GM23338 (cell line): Measurements from ENCODE around the gene EFCAB6. TPM values are rescaled to one million over a fixed set of nuclear protein-coding genes. Genes with fewer than 3 reads are reported as not detected.
A peak's percentile ranks its signal among the peaks of the same experiment; 100 is the strongest.

Experiments used
- ATAC-seq: fragments of 200-7000 bp; cut with Tn5 transposase; 3 replicates; pipeline ENCODE4 v1.9.1; 2020
- DNase-seq: peaks from one replicate; pipeline ENCODE4 v3.0.0-alpha.2; 2015; ENCODE audit warnings: low spot score
- H2AFZ ChIP-seq: fragments of 200-600 bp; sonication (generic); 2 replicates; pipeline ENCODE4 v1.8.0; 2016; ENCODE audit warnings: antibody characterized with exemption, mild to moderate bottlenecking, moderate library complexity
- H3F3A ChIP-seq: fragments of 200-600 bp; sonication (generic); replicated peaks from 2 replicates; pipeline ENCODE4 v1.8.0; 2017; ENCODE audit warnings: antibody characterized with exemption, mixed run types, low read depth
- H3K27ac ChIP-seq: fragments of 200-600 bp; sonication (generic); 2 replicates; pipeline ENCODE4 v1.6.1; 2016; ENCODE audit warnings: low read depth
- H3K27me3 ChIP-seq: fragments of 200-600 bp; sonication (generic); 2 replicates; pipeline ENCODE4 v1.8.0; 2016; ENCODE audit warnings: mild to moderate bottlenecking, mixed run types, moderate library complexity; ENCODE audit not compliant: insufficient read depth
- H3K36me3 ChIP-seq: fragments of 200-600 bp; sonication (generic); 2 replicates; pipeline ENCODE4 v1.8.0; 2016; ENCODE audit warnings: mild to moderate bottlenecking; ENCODE audit not compliant: insufficient read depth
- H3K4me1 ChIP-seq: fragments of 200-600 bp; sonication (generic); 2 replicates; pipeline ENCODE4 v1.8.0; 2016; ENCODE audit warnings: mild to moderate bottlenecking, moderate library complexity; ENCODE audit not compliant: insufficient read depth
- H3K4me2 ChIP-seq: fragments of 200-600 bp; sonication (generic); 2 replicates; pipeline ENCODE4 v1.7.1; 2017; ENCODE audit warnings: mixed run types
- H3K4me3 ChIP-seq: fragments of 200-600 bp; sonication (generic); 2 replicates; pipeline ENCODE4 v1.6.1; 2016; ENCODE audit warnings: mixed run types
- H3K79me2 ChIP-seq: fragments of 200-600 bp; sonication (generic); replicated peaks from 2 replicates; pipeline ENCODE4 v1.8.0; 2017; ENCODE audit warnings: mild to moderate bottlenecking; ENCODE audit not compliant: insufficient read depth
- H3K9me2 ChIP-seq: fragments of 200-600 bp; sonication (generic); 2 replicates; pipeline ENCODE4 v1.8.0; 2017; ENCODE audit not compliant: insufficient read depth
- H4K20me1 ChIP-seq: fragments of 200-600 bp; sonication (generic); replicated peaks from 2 replicates; pipeline ENCODE4 v1.8.0; 2017; ENCODE audit warnings: mild to moderate bottlenecking; ENCODE audit not compliant: insufficient read depth
- H3K27ac Mint-ChIP-seq: 2 replicates; pipeline ENCODE4 v1.8.0; 2020; ENCODE audit warnings: inconsistent platforms, mild to moderate bottlenecking, moderate library complexity, mixed read lengths
- H3K27me3 Mint-ChIP-seq: 3 replicates; pipeline ENCODE4 v1.8.0; 2022; ENCODE audit warnings: low read depth, mild to moderate bottlenecking, moderate library complexity, mixed read lengths, inconsistent platforms; ENCODE audit not compliant: insufficient read depth, poor library complexity
- H3K36me3 Mint-ChIP-seq: 3 replicates; pipeline ENCODE4 v1.8.0; 2021; ENCODE audit warnings: low read depth, mild to moderate bottlenecking, inconsistent platforms, moderate library complexity, mixed read lengths
- H3K4me1 Mint-ChIP-seq: 3 replicates; pipeline ENCODE4 v1.8.0; 2020; ENCODE audit warnings: mild to moderate bottlenecking, inconsistent platforms, mixed read lengths
- H3K4me3 Mint-ChIP-seq: 3 replicates; pipeline ENCODE4 v1.8.0; 2021; ENCODE audit warnings: moderate library complexity, mild to moderate bottlenecking, inconsistent platforms, mixed read lengths
- H3K9me3 Mint-ChIP-seq: 3 replicates; pipeline ENCODE4 v1.8.0; 2020; ENCODE audit warnings: moderate library complexity, mild to moderate bottlenecking, inconsistent platforms, mixed read lengths
- CTCF ChIP-seq, 2 experiments: fragments of 200-600 bp in 1 of 2; sonication (generic) in 1 of 2; conservative IDR thresholded peaks; 2 replicates each; pipeline versions ENCODE4 v1.5.1 to v1.6.1; 2016 to 2017; ENCODE audit warnings: antibody characterized with exemption in 2 of 2, low read depth in 2 of 2, mild to moderate bottlenecking in 2 of 2, moderate library complexity in 1 of 2
- ETS1 ChIP-seq: IDR thresholded peaks from 2 replicates; pipeline ENCODE4 v1.6.1; 2016; ENCODE audit warnings: antibody characterized with exemption
- EZH2 ChIP-seq: fragments of 200-600 bp; sonication (generic); IDR thresholded peaks from one replicate; pipeline ENCODE4 v1.8.0; 2017; ENCODE audit warnings: antibody characterized with exemption, mild to moderate bottlenecking, low read depth; ENCODE audit not compliant: unreplicated experiment
- EZH2phosphoT487 ChIP-seq: fragments of 200-600 bp; sonication (generic); IDR thresholded peaks from one replicate; pipeline ENCODE4 v1.8.1; 2018; ENCODE audit warnings: antibody characterized with exemption; ENCODE audit not compliant: unreplicated experiment
- ZNF114 ChIP-seq: fragments of 250-450 bp; sonication (Bioruptor Pico); IDR thresholded peaks from 2 replicates; pipeline ENCODE4 v1.5.0; 2020; ENCODE audit warnings: mild to moderate bottlenecking, moderate library complexity
- ZNF462 ChIP-seq: fragments of 250-450 bp; sonication (Bioruptor Pico); IDR thresholded peaks from 2 replicates; pipeline ENCODE4 v1.5.0; 2020; ENCODE audit warnings: mild to moderate bottlenecking, moderate library complexity
- polyA plus RNA-seq: library from polyadenylated mRNA; unstranded; fragments of >200 nt; fragmentation: Nextera tagmentation; extraction: Ambion mirVana; gene quantifications from 2 replicates; pipeline ENCODE4 v1.2.1, GENCODE V29; 2016
- total RNA-seq: library from RNA; depleted of rRNA; stranded (reverse); fragments of >200 nt; shearing (Covaris generic); gene quantifications from 2 replicates; pipeline ENCODE4 v1.2.3, GENCODE V29; 2014

Gene EFCAB6
- total and polyA plus RNA-seq, 2 experiments from 2014 or later, result 1.1 to 1.8 TPM

- H3K4me3 Mint-ChIP-seq, result no peak overlapping the region
- no peak for TF ChIP-seq EZH2phosphoT487
- TF ChIP-seq CTCF (conservative IDR thresholded peaks at IDR 0.05; ENCODE audit: low read depth in 2 of 2), result peak; percentile 42 to 56
- TF ChIP-seq EZH2, result no peak
- TF ChIP-seq ZNF114 (CRISPR knock-in tag), result no peak
- TF ChIP-seq ZNF462 (CRISPR knock-in tag), result no peak
- no peak for TF ChIP-seq ETS1
- peak; percentile 57 for DNase-seq
- Histone ChIP-seq H3K27me3 (no peaks in the 10 kb centered on the region), H3K79me2 (peaks cover 71% of the 10 kb centered on the region), H4K20me1 (peaks cover 3% of the 10 kb centered on the region), H3K4me3 (no peak overlapping the region), H3K36me3 (no peaks in the 10 kb centered on the region), H3K9me2 (no peaks in the 10 kb centered on the region), H3K4me2 (no peak overlapping the region), H3F3A (no peaks in the 10 kb centered on the region), H3K4me1 (no peaks in the 10 kb centered on the region), H3K27ac (no peak overlapping the region), H2AFZ (no peak overlapping the region)
- no peaks in the 10 kb centered on the region; the same call in 2 of the 3 replicates for H3K36me3 Mint-ChIP-seq
- H3K9me3 Mint-ChIP-seq, result no peaks in the 10 kb centered on the region; the same call in 2 of the 3 replicates
- peaks cover 45% of the 10 kb centered on the region for H3K4me1 Mint-ChIP-seq
- peak overlapping the region; percentile 23; the same call in 1 of the 2 replicates for H3K27ac Mint-ChIP-seq
- peak; percentile 55 for ATAC-seq
- peaks cover 7% of the 10 kb centered on the region for H3K27me3 Mint-ChIP-seq
Observed at GRCh38 chr22:43848366-43849171, 36.5 kb upstream of the EFCAB6 start.
